T-helper 22 cell (primary cell): ENCODE measurements around the gene DMPK.

Experiments used
- DNase-seq: peaks from one replicate; pipeline ENCODE4 v3.0.0-alpha.2; 2020; ENCODE audit warnings: low read depth

DMPK gene

GRCh38 chr19:45785097-45785496 lies 2.8 kb upstream of the DMPK start:
- DNase-seq = no peak

- no peak for DNase-seq
Measured at GRCh38 chr19:45784096-45784495, 1.8 kb upstream of the DMPK start.

GRCh38 chr19:45782820-45783785 lies 813 bp upstream of the DMPK start:
- no peak for DNase-seq

- DNase-seq = no peak
Measured at GRCh38 chr19:45781214-45782161, 802 bp downstream of the DMPK start.

- no peak for DNase-seq
Measured at GRCh38 chr19:45780448-45781213, 1.7 kb downstream of the DMPK start.

GRCh38 chr19:45780146-45780447 lies 2.2 kb downstream of the DMPK start:
- DNase-seq = no peak

- peak; percentile 66 for DNase-seq
Measured at GRCh38 chr19:45779231-45780145, 2.8 kb downstream of the DMPK start.

GRCh38 chr19:45778010-45778661 lies 4.2 kb downstream of the DMPK start:
- no peak for DNase-seq

- DNase-seq = no peak
Measured at GRCh38 chr19:45777395-45777961, 4.8 kb downstream of the DMPK start.

GRCh38 chr19:45774765-45775164 lies 7.5 kb downstream of the DMPK start:
- DNase-seq = no peak

GRCh38 chr19:45773384-45773783 lies 8.9 kb downstream of the DMPK start:
- DNase-seq = no peak

GRCh38 chr19:45772912-45773311 lies 9.4 kb downstream of the DMPK start:
- no peak for DNase-seq

GRCh38 chr19:45772130-45772840 lies 10.0 kb downstream of the DMPK start:
- no peak for DNase-seq

GRCh38 chr19:45771311-45771933 lies 10.9 kb downstream of the DMPK start:
- no peak for DNase-seq

- peak; percentile 79 for DNase-seq
Measured at GRCh38 chr19:45770192-45771101, 11.8 kb downstream of the DMPK start.

- peak; percentile 50 for DNase-seq
Measured at GRCh38 chr19:45769821-45770191, 12.5 kb downstream of the DMPK start.

- peak; percentile 87 for DNase-seq
Measured at GRCh38 chr19:45768984-45769782, 13.1 kb downstream of the DMPK start, which contains the start of gene SIX5. SIX5 (minus strand) TSS chr19:45769252; CDS start chr19:45768844, 408 bp downstream.
